Adipose tissue (tissue), 3 donors: ENCODE results near the gene MCM3AP. TPM values are rescaled to one million over a fixed set of nuclear protein-coding genes. Genes with fewer than 3 reads are reported as not detected.

Experiments used
- H3K27ac ChIP-seq: one replicate; pipeline ENCODE4 v1.5.1; 2013; ENCODE audit warnings: low read depth, low read length
- WGBS, 3 donors: extraction: QIAGEN DNeasy Blood & Tissue Kit; methylation state at CpG; one replicate each; pipeline ENCODE4 v1.1.7; 2013; 5-methylcytosine and 5-hydroxymethylcytosine counted together
- polyA plus RNA-seq, 3 donors: library from polyadenylated mRNA; stranded (reverse); fragments of 200-250 nt; gene quantifications; one replicate each; pipeline ENCODE4 v1.2.3, GENCODE V29; 2013
- donor health status: healthy with polysubstance abuse.
- donor health status: Bipolar disorder and iron deficiency.
- donor health status: healthy.

Gene MCM3AP
- polyA plus RNA-seq, 3 donors = 22.8 to 41.0 (median 39.1) TPM

- 80 to 85% (median 84%) methylated on average over 13 of the region's 13 CpGs for WGBS, 3 donors
Measured at GRCh38 chr21:46199436-46200373, 85.7 kb downstream of the MCM3AP start.

GRCh38 chr21:46196733-46197132 is 88.7 kb downstream of the MCM3AP start:
- H3K27ac ChIP-seq = no peak overlapping the region
- WGBS, 3 donors = 83 to 92% (median 91%) methylated on average over 20 of the region's 20 CpGs

More at GRCh38 chr21:46199436-46200373, 85.7 kb downstream of the MCM3AP start:
- H3K27ac ChIP-seq = no peak overlapping the region

GRCh38 chr21:46195595-46196195 is 89.7 kb downstream of the MCM3AP start:
- 90 to 93% (median 92%) methylated on average over 20 of the region's 20 CpGs for WGBS, 3 donors

GRCh38 chr21:46194374-46195334 is 90.8 kb downstream of the MCM3AP start:
- no peak overlapping the region for H3K27ac ChIP-seq
- WGBS, 3 donors = 92 to 95% (median 94%) methylated on average over 34 of the region's 34 CpGs

More at GRCh38 chr21:46195595-46196195, 89.7 kb downstream of the MCM3AP start:
- no peak overlapping the region for H3K27ac ChIP-seq

- 92 to 97% (median 95%) methylated on average over 10 of the region's 10 CpGs for WGBS, 3 donors
Measured at GRCh38 chr21:46193829-46194373, 91.5 kb downstream of the MCM3AP start.

GRCh38 chr21:46191686-46192575 is 93.5 kb downstream of the MCM3AP start:
- WGBS, 3 donors = 94 to 95% (median 95%) methylated on average over 20 of the region's 20 CpGs
- H3K27ac ChIP-seq = no peak overlapping the region

More at GRCh38 chr21:46193829-46194373, 91.5 kb downstream of the MCM3AP start:
- H3K27ac ChIP-seq = no peak overlapping the region

GRCh38 chr21:46191257-46191685 is 94.1 kb downstream of the MCM3AP start:
- WGBS, 3 donors = 81 to 94% (median 87%) methylated on average over 4 of the region's 4 CpGs
- no peak overlapping the region for H3K27ac ChIP-seq

- 95 to 96% (median 95%) methylated on average over 12 to 15 of the region's 15 CpGs for WGBS, 3 donors
- no peak overlapping the region for H3K27ac ChIP-seq
Measured at GRCh38 chr21:46190491-46191131, 94.8 kb downstream of the MCM3AP start.

GRCh38 chr21:46189959-46190490 is 95.4 kb downstream of the MCM3AP start:
- WGBS, 3 donors = 94 to 100% (median 96%) methylated on average over 9 to 14 of the region's 14 CpGs
- H3K27ac ChIP-seq = no peak overlapping the region

GRCh38 chr21:46189213-46189958 is 96.0 kb downstream of the MCM3AP start:
- H3K27ac ChIP-seq = no peak overlapping the region
- WGBS, 3 donors = 81 to 83% (median 81%) methylated on average over 9 of the region's 9 CpGs

- H3K27ac ChIP-seq = no peak overlapping the region
- WGBS, 3 donors = 56 to 58% (median 58%) methylated on average over 17 of the region's 17 CpGs
Measured at GRCh38 chr21:46188226-46189212, 96.9 kb downstream of the MCM3AP start.

GRCh38 chr21:46187814-46188213 is 97.6 kb downstream of the MCM3AP start:
- H3K27ac ChIP-seq = no peak overlapping the region

GRCh38 chr21:46187261-46187660 is 98.2 kb downstream of the MCM3AP start:
- no peak overlapping the region for H3K27ac ChIP-seq
- WGBS, 3 donors = 88 to 95% (median 95%) methylated on average over 8 of the region's 8 CpGs

More at GRCh38 chr21:46187814-46188213, 97.6 kb downstream of the MCM3AP start:
- WGBS, 3 donors = 88 to 93% (median 88%) methylated on average over 7 of the region's 7 CpGs

- 82 to 85% (median 83%) methylated on average over 7 of the region's 7 CpGs for WGBS, 3 donors
- H3K27ac ChIP-seq = no peak overlapping the region
Measured at GRCh38 chr21:46185716-46186115, 99.7 kb downstream of the MCM3AP start.
